HCT116 (cell line): Measurements from ENCODE around the gene CD74. TPM values are rescaled to one million over a fixed set of nuclear protein-coding genes. Genes with fewer than 3 reads are reported as not detected.

Experiments
- ATAC-seq: fragments of 200-7000 bp; cut with Tn5 transposase; 2 replicates; pipeline ENCODE4 v1.9.1; 2020; ENCODE audit warnings: mild to moderate bottlenecking, moderate library complexity
- BruUV-seq: library from RNA; stranded (reverse); fragments of 400-500 nt; replicated peaks from 2 replicates; lab custom pipeline; 2021; lab: Mats Ljungman, UMichigan
- CTCF ChIA-PET: fragments of 300-600 bp; sonication (Branson Sonifier 250); formaldehyde crosslinking; loops from one replicate; lab custom pipeline; 2021; ENCODE audit warnings: antibody characterized with exemption; lab: Charles Lee
- POLR2A ChIA-PET: fragments of 300-600, 350-600 bp; sonication (Branson Sonifier 250); formaldehyde crosslinking; loops from one replicate; lab custom pipeline; 2021; ENCODE audit warnings: antibody characterized with exemption; lab: Charles Lee
- RAD21 ChIA-PET, 2 experiments: fragments of 300-600 bp; sonication (Branson Sonifier 250); formaldehyde crosslinking; loops; one replicate each; lab custom pipeline; 2023; ENCODE audit warnings: low total read pairs in 2 of 2; ENCODE audit not compliant: uncharacterized antibody in 2 of 2, unreplicated experiment in 2 of 2, low non-redundant PET in 1 of 2; lab: Charles Lee
- DNase-seq: peaks from one replicate; pipeline ENCODE4 v3.0.0-alpha.2; 2010; ENCODE audit warnings: low read depth, low spot score
- H2AFZ ChIP-seq: fragments of 200-600 bp; shearing (Covaris generic), sonication (generic); 2 replicates; pipeline ENCODE4 v1.6.1; 2017; ENCODE audit warnings: low read depth, mixed run types, mixed read lengths, antibody characterized with exemption, low read length; ENCODE audit not compliant: poor library complexity, severe bottlenecking
- H3K27ac ChIP-seq: 2 replicates; pipeline ENCODE4 v1.5.1; 2012; ENCODE audit warnings: low read depth, low read length
- H3K27me3 ChIP-seq: fragments of 200-600 bp; sonication (generic); 2 replicates; pipeline ENCODE4 v1.6.1; 2016; ENCODE audit warnings: mixed run types, low read length, mixed read lengths; ENCODE audit not compliant: insufficient read depth
- H3K36me3 ChIP-seq, 2 experiments: fragments of 200-500 bp in 1 of 2; fragments of 200-600 bp in 1 of 2; sonication (Bioruptor generic) in 1 of 2; sonication (generic) in 1 of 2; 2 replicates each; pipeline versions ENCODE4 v1.5.1 to v1.6.1; 2014 to 2016; ENCODE audit warnings: low read length in 2 of 2, inconsistent platforms in 1 of 2, mixed read lengths in 1 of 2, mixed run types in 1 of 2; ENCODE audit not compliant: insufficient read depth in 2 of 2, control insufficient read depth in 1 of 2
- H3K4me1 ChIP-seq, 2 experiments: fragments of 200-600 bp in 1 of 2; sonication (generic) in 1 of 2; 2 replicates each; pipeline versions ENCODE4 v1.5.1 to v1.6.1; 2012 to 2017; ENCODE audit warnings: low read length in 2 of 2, inconsistent platforms in 1 of 2, mild to moderate bottlenecking in 1 of 2, mixed read lengths in 1 of 2, mixed run types in 1 of 2, moderate library complexity in 1 of 2; ENCODE audit not compliant: insufficient read depth in 2 of 2, control insufficient read depth in 1 of 2
- H3K4me2 ChIP-seq: fragments of 200-600 bp; sonication (generic); 2 replicates; pipeline ENCODE4 v1.6.1; 2017; ENCODE audit warnings: mixed run types, low read length, mixed read lengths
- H3K4me3 ChIP-seq, 2 experiments: fragments of 200-600 bp in 1 of 2; sonication (generic) in 1 of 2; replicated peaks in 1 of 2; 2 replicates each; pipeline ENCODE4 v1.5.1; 2011 to 2016; ENCODE audit warnings: low read length in 2 of 2, control low read depth in 1 of 2, low read depth in 1 of 2, mild to moderate bottlenecking in 1 of 2, mixed read lengths in 1 of 2, mixed run types in 1 of 2
- H3K79me2 ChIP-seq: fragments of 200-600 bp; sonication (generic); 2 replicates; pipeline ENCODE4 v1.6.1; 2017; ENCODE audit warnings: mild to moderate bottlenecking, mixed run types, low read length, moderate library complexity, mixed read lengths; ENCODE audit not compliant: insufficient read depth
- H3K9ac ChIP-seq: fragments of 200-600 bp; sonication (generic); 2 replicates; pipeline ENCODE4 v1.6.1; 2016; ENCODE audit warnings: low read length, mixed read lengths
- H3K9me2 ChIP-seq: fragments of 200-600 bp; sonication (generic), shearing (Covaris generic); 2 replicates; pipeline ENCODE4 v1.6.1; 2017; ENCODE audit warnings: mixed run types, mild to moderate bottlenecking, moderate library complexity; ENCODE audit not compliant: insufficient read depth
- H3K9me3 ChIP-seq, 2 experiments: fragments of 200-500 bp in 1 of 2; fragments of 200-600 bp in 1 of 2; sonication (Bioruptor generic) in 1 of 2; sonication (generic) in 1 of 2; 2 replicates each; pipeline ENCODE4 v1.6.1; 2014 to 2017; ENCODE audit warnings: low read length in 2 of 2, mixed read lengths in 2 of 2, inconsistent platforms in 1 of 2, low read depth in 1 of 2, mild to moderate bottlenecking in 1 of 2, mixed run types in 1 of 2, moderate library complexity in 1 of 2; ENCODE audit not compliant: control insufficient read depth in 1 of 2, insufficient read depth in 1 of 2
- H4K20me1 ChIP-seq: fragments of 200-600 bp; sonication (generic), shearing (Covaris generic); 2 replicates; pipeline ENCODE4 v1.6.1; 2017; ENCODE audit warnings: mixed run types, mild to moderate bottlenecking, moderate library complexity; ENCODE audit not compliant: insufficient read depth
- ATF3 ChIP-seq: IDR thresholded peaks from 2 replicates; pipeline ENCODE4 v1.6.1; 2012
- CEBPB ChIP-seq: IDR thresholded peaks from 2 replicates; pipeline ENCODE4 v1.6.1; 2012; ENCODE audit warnings: low read depth
- CTCF ChIP-seq, 3 experiments: fragments of 200-600 bp in 1 of 3; sonication (generic) in 1 of 3; IDR thresholded peaks in 2 of 3; conservative IDR thresholded peaks in 1 of 3; 2 replicates each; pipeline ENCODE4 v1.5.1; 2012 to 2017; ENCODE audit warnings: low read depth in 2 of 3, low read length in 2 of 3, antibody characterized with exemption in 1 of 3, borderline replicate concordance in 1 of 3, control low read depth in 1 of 3, mild to moderate bottlenecking in 1 of 3, mixed read lengths in 1 of 3, mixed run types in 1 of 3, moderate library complexity in 1 of 3; ENCODE audit not compliant: insufficient read depth in 1 of 3
- EGR1 ChIP-seq: IDR thresholded peaks from 2 replicates; pipeline ENCODE4 v1.6.1; 2012; ENCODE audit warnings: low read depth
- ELF1 ChIP-seq: IDR thresholded peaks from 2 replicates; pipeline ENCODE4 v1.6.1; 2012; ENCODE audit warnings: low read depth, borderline replicate concordance
- EZH2 ChIP-seq: fragments of 200-600 bp; sonication (generic); IDR thresholded peaks from 2 replicates; pipeline ENCODE4 v1.6.1; 2017; ENCODE audit warnings: antibody characterized with exemption, mixed run types
- EZH2phosphoT487 ChIP-seq: fragments of 200-600 bp; IDR thresholded peaks from 2 replicates; pipeline ENCODE4 v1.6.1; 2018; ENCODE audit warnings: antibody characterized with exemption, borderline replicate concordance
- FOSL1 ChIP-seq: IDR thresholded peaks from 2 replicates; pipeline ENCODE4 v1.6.1; 2012; ENCODE audit warnings: low read depth
- JUND ChIP-seq: IDR thresholded peaks from 2 replicates; pipeline ENCODE4 v1.6.1; 2012
- RAD21 ChIP-seq: IDR thresholded peaks from 2 replicates; pipeline ENCODE4 v1.6.1; 2012; ENCODE audit warnings: low read depth, mild to moderate bottlenecking
- SRF ChIP-seq: IDR thresholded peaks from 2 replicates; pipeline ENCODE4 v1.6.1; 2012; ENCODE audit warnings: low read depth
- TCF7L2 ChIP-seq: IDR thresholded peaks from 2 replicates; pipeline ENCODE4 v1.7.0; 2011; ENCODE audit warnings: borderline replicate concordance, inconsistent platforms; ENCODE audit not compliant: insufficient read depth, insufficient read length; ENCODE audit errors: extremely low read depth
- YY1 ChIP-seq: IDR thresholded peaks from 2 replicates; pipeline ENCODE4 v1.6.1; 2011; ENCODE audit warnings: low read length, low read depth, moderate library complexity, mild to moderate bottlenecking; ENCODE audit not compliant: insufficient replicate concordance; ENCODE audit errors: extremely low read depth
- ZNF274 ChIP-seq: fragments of 200-500 bp; sonication (Bioruptor generic); IDR thresholded peaks from 2 replicates; pipeline ENCODE4 v1.6.1; 2014; ENCODE audit warnings: mild to moderate bottlenecking, low read depth, low read length, inconsistent platforms
- intact Hi-C: fragments of 100-400 bp; cut with micrococcal nuclease; formaldehyde crosslinking; loops from 2 replicates; pipeline ENCODE4 v1.10.0; 2022
- total RNA-seq: library from RNA; stranded (reverse); gene quantifications from one replicate; pipeline ENCODE4 v1.2.1, GENCODE V29; 2021; ENCODE audit not compliant: unreplicated experiment

Gene CD74
- total RNA-seq, 1 experiment from 2014 or later = 8.9 TPM

- no peak for TF ChIP-seq YY1
- no peak for TF ChIP-seq ZNF274
- TF ChIP-seq JUND = no peak
- TF ChIP-seq EZH2 = no peak
Observed at GRCh38 chr5:150422758-150423157, 10.0 kb upstream of the CD74 start (continued).

- Histone ChIP-seq H3K9ac (no peak overlapping the region), H2AFZ (no peak overlapping the region)
- POLR2A ChIA-PET = no interaction called here
Observed at GRCh38 chr5:150422075-150422474, 9.4 kb upstream of the CD74 start.

More at GRCh38 chr5:150422075-150422474, 9.4 kb upstream of the CD74 start:
- Histone ChIP-seq H3K4me2 (no peak overlapping the region), H3K9me3 (no peaks in the 10 kb centered on the region), H3K4me3 (no peak overlapping the region), H3K4me1 (no peaks in the 10 kb centered on the region), H3K79me2 (no peaks in the 10 kb centered on the region), H3K9me2 (no peaks in the 10 kb centered on the region), H3K36me3 (no peaks in the 10 kb centered on the region), H4K20me1 (no peaks in the 10 kb centered on the region), H3K27me3 (no peaks in the 10 kb centered on the region), H3K27ac (no peak overlapping the region)
- CTCF ChIA-PET = interaction anchor here (0.6 kb wide), 1 partner anchor 28 kb away, joined by 3 read pairs; no protein-coding TSS in a partner anchor
- DNase-seq = no peak
- ATAC-seq = no peak
- intact Hi-C loops = no loop called here
- RAD21 ChIA-PET = no interaction called here
- no peak for TF ChIP-seq RAD21
- TF ChIP-seq EZH2phosphoT487 = no peak
- TF ChIP-seq EGR1 = no peak
- no peak for TF ChIP-seq ATF3
- no peak for TF ChIP-seq JUND
- TF ChIP-seq FOSL1 = no peak
- no peak for TF ChIP-seq SRF
- no peak for TF ChIP-seq CEBPB
- no peak for TF ChIP-seq ELF1
- no peak for TF ChIP-seq TCF7L2
- TF ChIP-seq YY1 = no peak
- no peak for TF ChIP-seq CTCF (IDR thresholded peaks at IDR 0.05 in 2 of 3, conservative IDR thresholded peaks at IDR 0.05 in 1 of 3; ENCODE audit: borderline replicate concordance in 1 of 3, insufficient read depth in 1 of 3, low read depth in 2 of 3, low read length in 2 of 3)
- no TSS peak for BruUV-seq
